HCT116 (cell line): ENCODE data around the gene TMEM44.

Source experiments
- CTCF ChIP-seq, 3 experiments: fragments of 200-600 bp in 1 of 3; sonication (generic) in 1 of 3; IDR thresholded peaks in 2 of 3; conservative IDR thresholded peaks in 1 of 3; 2 replicates each; pipeline ENCODE4 v1.5.1; 2012 to 2017; ENCODE audit warnings: low read depth in 2 of 3, low read length in 2 of 3, antibody characterized with exemption in 1 of 3, borderline replicate concordance in 1 of 3, control low read depth in 1 of 3, mild to moderate bottlenecking in 1 of 3, mixed read lengths in 1 of 3, mixed run types in 1 of 3, moderate library complexity in 1 of 3; ENCODE audit not compliant: insufficient read depth in 1 of 3
- FOSL1 ChIP-seq: IDR thresholded peaks from 2 replicates; pipeline ENCODE4 v1.6.1; 2012; ENCODE audit warnings: low read depth
- POLR2A ChIP-seq: IDR thresholded peaks from 2 replicates; pipeline ENCODE4 v1.7.0; 2011; ENCODE audit warnings: borderline replicate concordance; ENCODE audit not compliant: insufficient read depth, insufficient read length; ENCODE audit errors: extremely low read depth
- POLR2AphosphoS5 ChIP-seq: IDR thresholded peaks from 2 replicates; pipeline ENCODE4 v1.6.1; 2011; ENCODE audit warnings: mild to moderate bottlenecking, low read depth, low read length, moderate library complexity
- RAD21 ChIP-seq: IDR thresholded peaks from 2 replicates; pipeline ENCODE4 v1.6.1; 2012; ENCODE audit warnings: low read depth, mild to moderate bottlenecking
- REST ChIP-seq: IDR thresholded peaks from 2 replicates; pipeline ENCODE4 v1.6.1; 2012; ENCODE audit warnings: low read depth

- TF ChIP-seq FOSL1 (no peak), REST (no peak), CTCF (IDR thresholded peaks at IDR 0.05 in 2 of 3, conservative IDR thresholded peaks at IDR 0.05 in 1 of 3; ENCODE audit: borderline replicate concordance in 1 of 3, insufficient read depth in 1 of 3, low read depth in 2 of 3, low read length in 2 of 3) (no peak), POLR2A (no peak), POLR2AphosphoS5 (no peak), RAD21 (no peak)
These were observed 3.8 kb upstream of the TMEM44 start for GRCh38 chr3:194637066-194637465.
